Endothelial cell of umbilical vein (primary cell): Measurements from ENCODE around the gene GNPAT. TPM values are rescaled to one million over a fixed set of nuclear protein-coding genes. Genes with fewer than 3 reads are reported as not detected.

Source experiments
- BruUV-seq: library from RNA; stranded (reverse); fragments of 400-500 nt; replicated peaks from 2 replicates; lab custom pipeline; 2021; lab: Mats Ljungman, UMichigan
- CTCF ChIA-PET: fragments of 300-600, 350-600 bp; sonication (Branson Sonifier 250); formaldehyde crosslinking; loops from one replicate; lab custom pipeline; 2021; ENCODE audit warnings: antibody characterized with exemption, inconsistent platforms; lab: Charles Lee
- POLR2A ChIA-PET: fragments of 300-600, 350-600 bp; sonication (Branson Sonifier 250); formaldehyde crosslinking; loops from one replicate; lab custom pipeline; 2021; ENCODE audit warnings: antibody characterized with exemption, inconsistent platforms; lab: Charles Lee
- DNase-seq: peaks from one replicate; pipeline ENCODE4 v3.0.0-alpha.2; 2011; ENCODE audit warnings: low read depth, low spot score
- FAIRE-seq: peaks from 2 replicates; lab custom pipeline; 2011; peaks lifted over from hg19 to GRCh38; lab: Jason Lieb, UNC
- H2AFZ ChIP-seq: 2 replicates; pipeline ENCODE4 v1.6.0; 2012; ENCODE audit warnings: low read depth, low read length, control low read depth, inconsistent platforms
- H3K27ac ChIP-seq: 2 replicates; pipeline ENCODE4 v1.5.1; 2011; ENCODE audit warnings: low read depth, mild to moderate bottlenecking, control low read depth, low read length, moderate library complexity; ENCODE audit not compliant: insufficient read depth
- H3K27me3 ChIP-seq, 2 experiments: 2 replicates each; pipeline versions ENCODE4 v1.6.0 to v1.6.1; 2011; ENCODE audit warnings: low read length in 2 of 2, mixed read lengths in 1 of 2; ENCODE audit not compliant: control insufficient read depth in 2 of 2, insufficient read depth in 2 of 2
- H3K36me3 ChIP-seq, 2 experiments: 2 replicates in 1 of 2; 3 replicates in 1 of 2; pipeline ENCODE4 v1.5.1; 2011; ENCODE audit warnings: low read length in 2 of 2, mild to moderate bottlenecking in 1 of 2, moderate library complexity in 1 of 2; ENCODE audit not compliant: control insufficient read depth in 2 of 2, insufficient read depth in 2 of 2; ENCODE audit errors: extremely low read depth in 1 of 2
- H3K4me1 ChIP-seq: 3 replicates; pipeline ENCODE4 v1.5.1; 2011; ENCODE audit warnings: mild to moderate bottlenecking, low read length; ENCODE audit not compliant: control insufficient read depth, insufficient read depth; ENCODE audit errors: extremely low read depth
- H3K4me2 ChIP-seq: 2 replicates; pipeline ENCODE4 v1.6.1; 2011; ENCODE audit warnings: low read length, control low read depth, mixed read lengths; ENCODE audit not compliant: insufficient read depth
- H3K4me3 ChIP-seq, 3 experiments: fragments of 200-600 bp in 1 of 3; sonication (generic), shearing (Covaris generic) in 1 of 3; replicated peaks in 1 of 3; 2 replicates each; pipeline ENCODE4 v1.5.1; 2011 to 2016; ENCODE audit warnings: control low read depth in 3 of 3, low read length in 3 of 3, mild to moderate bottlenecking in 2 of 3, inconsistent platforms in 1 of 3, low read depth in 1 of 3, moderate library complexity in 1 of 3; ENCODE audit not compliant: insufficient read depth in 1 of 3
- H3K79me2 ChIP-seq: 2 replicates; pipeline ENCODE4 v1.6.0; 2012; ENCODE audit warnings: low read length, inconsistent platforms; ENCODE audit not compliant: control insufficient read depth, insufficient read depth
- H3K9ac ChIP-seq: replicated peaks from 2 replicates; pipeline ENCODE3; 2011; ENCODE audit warnings: low read length, control low read depth; ENCODE audit not compliant: insufficient read depth; ENCODE audit errors: extremely low read depth
- H3K9me1 ChIP-seq: replicated peaks from 3 replicates; pipeline ENCODE4 v1.6.0; 2011; ENCODE audit warnings: mild to moderate bottlenecking, low read length; ENCODE audit not compliant: control insufficient read depth, insufficient read depth; ENCODE audit errors: extremely low read depth
- H3K9me3 ChIP-seq: replicated peaks from 2 replicates; pipeline ENCODE4 v1.5.1; 2012; ENCODE audit warnings: low read length, inconsistent platforms; ENCODE audit not compliant: control insufficient read depth, insufficient read depth
- H4K20me1 ChIP-seq: replicated peaks from 2 replicates; pipeline ENCODE3; 2011; ENCODE audit warnings: mild to moderate bottlenecking, low read length; ENCODE audit not compliant: control insufficient read depth, insufficient read depth; ENCODE audit errors: extremely low read depth
- CTCF ChIP-seq, 2 donors: IDR thresholded peaks; 1 replicate in 1 of 2; 2 replicates in 1 of 2; pipeline ENCODE4 v1.5.1; 2011; ENCODE audit warnings: low read length in 2 of 2, mild to moderate bottlenecking in 2 of 2, moderate library complexity in 2 of 2, control low read depth in 1 of 2, inconsistent platforms in 1 of 2, low read depth in 1 of 2; ENCODE audit not compliant: insufficient read depth in 1 of 2; ENCODE audit errors: extremely low read depth in 1 of 2
- EZH2 ChIP-seq: IDR thresholded peaks from 2 replicates; pipeline ENCODE4 v1.6.1; 2012; ENCODE audit warnings: borderline replicate concordance, low read depth, mild to moderate bottlenecking, moderate library complexity, low read length, inconsistent platforms; ENCODE audit not compliant: severe bottlenecking
- FOS ChIP-seq: IDR thresholded peaks from 2 replicates; pipeline ENCODE4 v1.6.1; 2011; ENCODE audit warnings: mild to moderate bottlenecking, low read length, moderate library complexity, borderline replicate concordance; ENCODE audit not compliant: insufficient read depth
- GATA2 ChIP-seq: IDR thresholded peaks from 2 replicates; pipeline ENCODE4 v1.7.0; 2011; ENCODE audit warnings: low read depth, mild to moderate bottlenecking, moderate library complexity, mixed read lengths, low read length; ENCODE audit not compliant: insufficient read length, insufficient read depth
- JUN ChIP-seq: IDR thresholded peaks from 2 replicates; pipeline ENCODE4 v1.6.1; 2011; ENCODE audit warnings: borderline replicate concordance, low read depth; ENCODE audit not compliant: insufficient read length, insufficient read depth
- MAX ChIP-seq: IDR thresholded peaks from 2 replicates; pipeline ENCODE4 v1.6.1; 2011; ENCODE audit not compliant: insufficient read depth, insufficient read length
- MYC ChIP-seq: IDR thresholded peaks from one replicate; pipeline ENCODE4 v1.6.1; 2011; ENCODE audit warnings: mild to moderate bottlenecking, low read depth, low read length
- POLR2A ChIP-seq: IDR thresholded peaks from 2 replicates; pipeline ENCODE4 v1.6.1; 2012; ENCODE audit warnings: low read depth, mild to moderate bottlenecking, control low read depth, low read length
- POLR2AphosphoS5 ChIP-seq: IDR thresholded peaks from 2 replicates; pipeline ENCODE4 v1.6.1; 2012; ENCODE audit warnings: low read depth, mild to moderate bottlenecking, control low read depth, low read length, moderate library complexity; ENCODE audit not compliant: insufficient read depth
- dilution Hi-C: fragments of 300-500 bp; cut with MboI; formaldehyde crosslinking; loops from one replicate; pipeline ENCODE4 v1.15.0; 2019; ENCODE audit warnings: low sequenced_read_pairs; ENCODE audit not compliant: extremely low pct_ligation_motif_present
- intact Hi-C: fragments of 100-400 bp; cut with micrococcal nuclease; formaldehyde crosslinking; loops from one replicate; pipeline ENCODE4 v1.10.0; 2022
- polyA plus RNA-seq, 4 experiments: library from polyadenylated mRNA; depleted of rRNA in 3 of 4; stranded (reverse) in 3 of 4; unstranded in 1 of 4; fragments of >200 nt; gene quantifications; 2 replicates each; pipeline versions ENCODE4 v1.2.1 to v1.2.3, GENCODE V29; 2011 to 2012; ENCODE audit warnings: missing spikeins in 1 of 4
- total RNA-seq: library from RNA; stranded (reverse); gene quantifications from 2 replicates; pipeline ENCODE4 v1.2.3, GENCODE V29; 2021

The GNPAT gene
- total and polyA plus RNA-seq, 2 donors (not counting 3 experiments of a cell fraction or from before 2014, with no cell fraction given), result 18.9 to 51.4 TPM

GRCh38 chr1:231312432-231312788 lies 71.4 kb downstream of the GNPAT start:
- no peak overlapping the region for H3K9ac ChIP-seq
- no peak overlapping the region for H3K4me3 ChIP-seq
- no peaks in the 10 kb centered on the region for H3K9me3 ChIP-seq
- no peak overlapping the region for H3K27ac ChIP-seq
- dilution Hi-C loops (no loop called here), intact Hi-C loops (no loop called here)
- no peaks in the 10 kb centered on the region for H3K9me1 ChIP-seq
- H3K36me3 ChIP-seq, result no peaks in the 10 kb centered on the region
- no peak for DNase-seq
- no peak for FAIRE-seq
- H3K27me3 ChIP-seq, result no peaks in the 10 kb centered on the region
- no peaks in the 10 kb centered on the region for H4K20me1 ChIP-seq
- H3K79me2 ChIP-seq, result no peaks in the 10 kb centered on the region
- CTCF ChIA-PET, result no interaction called here
- no peak for TF ChIP-seq POLR2AphosphoS5
- no peak for TF ChIP-seq EZH2
- no peak overlapping the region for H2AFZ ChIP-seq
- POLR2A ChIA-PET, result no interaction called here
- no peaks in the 10 kb centered on the region for H3K4me1 ChIP-seq
- H3K4me2 ChIP-seq, result no peak overlapping the region
- no TSS peak for BruUV-seq

- FAIRE-seq (no peak), DNase-seq (no peak)
- dilution Hi-C loops, result no loop called here
- Histone ChIP-seq H3K27ac (no peak overlapping the region), H3K79me2 (no peaks in the 10 kb centered on the region), H4K20me1 (no peaks in the 10 kb centered on the region), H3K9me1 (no peaks in the 10 kb centered on the region), H3K36me3 (no peaks in the 10 kb centered on the region), H3K4me3 (no peak overlapping the region), H3K27me3 (no peaks in the 10 kb centered on the region), H3K4me2 (no peak overlapping the region), H3K9ac (no peak overlapping the region), H2AFZ (no peak overlapping the region), H3K4me1 (no peaks in the 10 kb centered on the region), H3K9me3 (no peaks in the 10 kb centered on the region)
- BruUV-seq, result no TSS peak
- intact Hi-C loops, result no loop called here
- POLR2A ChIA-PET, result no interaction called here
- CTCF ChIA-PET, result interaction anchor here (1.5 to 2.2 kb wide), 2 partner anchors 11 to 271 kb away, joined by 4 to 10 read pairs; no protein-coding TSS in a partner anchor
- TF ChIP-seq CTCF (IDR thresholded peaks at IDR 0.05; ENCODE audit: extremely low read depth in 1 of 2, insufficient read depth in 1 of 2, low read depth in 1 of 2, low read length in 2 of 2), result no peak
- TF ChIP-seq POLR2A, result no peak
- TF ChIP-seq MAX, result no peak
- no peak for TF ChIP-seq POLR2AphosphoS5
- no peak for TF ChIP-seq GATA2
- no peak for TF ChIP-seq EZH2
- no peak for TF ChIP-seq JUN
- TF ChIP-seq FOS, result no peak
- no peak for TF ChIP-seq MYC
Measured at GRCh38 chr1:231313661-231314060, 72.6 kb downstream of the GNPAT start.
